ENCODE results near the gene SOX15.

The SOX15 gene

DNA sequence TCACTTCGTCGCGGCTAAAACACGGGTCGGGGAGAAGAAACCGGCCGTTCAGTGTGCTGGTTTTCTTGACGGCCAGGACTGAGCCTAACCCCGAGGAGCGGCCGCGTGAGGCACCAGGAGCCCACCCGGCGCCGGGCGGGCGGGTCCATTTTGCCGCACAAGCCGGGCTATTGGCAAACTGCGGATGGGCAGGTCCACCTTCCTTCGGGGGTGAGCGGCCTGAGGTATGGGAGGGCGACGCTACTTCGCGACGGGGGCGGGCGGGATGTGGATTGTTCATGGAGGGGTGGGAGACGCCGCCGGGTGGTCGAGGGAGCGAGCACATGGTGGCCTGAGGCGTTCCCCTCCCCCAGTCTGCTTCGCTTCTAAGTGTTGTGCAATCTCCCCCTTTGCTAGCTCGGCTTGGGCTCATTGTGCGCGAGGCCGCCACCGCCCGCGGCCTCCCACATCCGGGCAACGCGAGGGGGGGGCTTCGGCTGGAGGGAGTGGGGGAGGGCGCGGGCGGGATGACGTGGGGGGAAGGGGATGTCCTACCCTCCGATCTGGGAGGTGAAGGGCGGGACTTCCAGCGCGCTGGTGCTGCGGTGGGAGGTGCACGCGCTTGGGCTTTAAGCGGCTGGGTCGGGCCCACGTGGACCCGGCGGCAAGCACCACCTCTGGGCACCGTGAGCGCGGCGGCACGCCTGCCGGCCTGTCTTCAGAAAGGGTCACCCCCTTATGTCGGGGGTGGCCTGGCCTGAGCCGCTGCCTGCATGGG, 16.4 kb downstream of the SOX15 start:
- ATAC-seq (peak; percentile 64), DNase-seq (peak; percentile 88 to 92)
- no peaks in the 10 kb centered on the region for H3K9me3 Mint-ChIP-seq
- peak overlapping the region; percentile 98 to 99 for H3K4me3 Mint-ChIP-seq
- peaks cover 87% of the 10 kb centered on the region for H3K4me1 Mint-ChIP-seq
- peak overlapping the region; percentile 100 for H3K27ac Mint-ChIP-seq
- H3K27me3 Mint-ChIP-seq: no peaks in the 10 kb centered on the region

DNA sequence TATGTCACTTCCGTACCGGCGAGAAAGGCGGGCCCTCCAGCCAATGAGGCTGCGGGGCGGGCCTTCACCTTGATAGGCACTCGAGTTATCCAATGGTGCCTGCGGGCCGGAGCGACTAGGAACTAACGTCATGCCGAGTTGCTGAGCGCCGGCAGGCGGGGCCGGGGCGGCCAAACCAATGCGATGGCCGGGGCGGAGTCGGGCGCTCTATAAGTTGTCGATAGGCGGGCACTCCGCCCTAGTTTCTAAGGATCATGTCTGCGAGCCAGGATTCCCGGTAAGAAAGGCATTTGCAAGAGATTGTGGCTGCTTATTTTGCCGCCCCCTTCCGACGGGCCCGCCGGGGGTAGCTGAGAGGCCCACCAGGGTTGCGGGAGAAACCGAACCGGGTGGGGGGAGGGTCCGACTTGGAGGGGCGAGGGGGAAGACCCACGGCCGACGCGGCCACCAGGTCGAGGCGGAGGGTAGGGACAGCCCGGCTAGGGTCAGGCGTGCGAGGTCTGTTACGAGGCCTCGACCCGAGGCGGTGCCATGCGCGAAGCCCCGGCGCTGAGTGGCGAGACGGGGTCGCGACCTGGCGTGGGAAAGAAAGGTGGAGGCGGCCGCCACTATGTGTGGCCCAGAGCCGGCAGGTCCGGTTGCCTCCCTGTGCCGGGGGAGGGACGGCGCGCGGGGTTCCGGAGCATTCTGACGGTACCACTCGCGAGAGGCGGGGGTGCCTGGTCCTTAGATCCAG, 17.1 kb downstream of the SOX15 start:
- H3K4me3 Mint-ChIP-seq: peak overlapping the region; percentile 98 to 99
- peaks cover 83% of the 10 kb centered on the region for H3K4me1 Mint-ChIP-seq
- DNase-seq: peak; percentile 100
- no peaks in the 10 kb centered on the region for H3K27me3 Mint-ChIP-seq
- no peaks in the 10 kb centered on the region for H3K9me3 Mint-ChIP-seq
- peak overlapping the region; percentile 100 for H3K27ac Mint-ChIP-seq
- peak; percentile 88 for ATAC-seq

DNA sequence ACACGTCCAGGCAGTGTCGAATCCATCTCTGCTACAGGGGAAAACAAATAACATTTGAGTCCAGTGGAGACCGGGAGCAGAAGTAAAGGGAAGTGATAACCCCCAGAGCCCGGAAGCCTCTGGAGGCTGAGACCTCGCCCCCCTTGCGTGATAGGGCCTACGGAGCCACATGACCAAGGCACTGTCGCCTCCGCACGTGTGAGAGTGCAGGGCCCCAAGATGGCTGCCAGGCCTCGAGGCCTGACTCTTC, 17.6 kb downstream of the SOX15 start:
- ATAC-seq (no peak), DNase-seq (no peak)
- no peaks in the 10 kb centered on the region for H3K9me3 Mint-ChIP-seq
- peak overlapping the region; percentile 100 for H3K27ac Mint-ChIP-seq
- H3K4me1 Mint-ChIP-seq: peaks cover 78% of the 10 kb centered on the region
- H3K4me3 Mint-ChIP-seq: peak overlapping the region; percentile 98 to 99
- no peaks in the 10 kb centered on the region for H3K27me3 Mint-ChIP-seq

DNA sequence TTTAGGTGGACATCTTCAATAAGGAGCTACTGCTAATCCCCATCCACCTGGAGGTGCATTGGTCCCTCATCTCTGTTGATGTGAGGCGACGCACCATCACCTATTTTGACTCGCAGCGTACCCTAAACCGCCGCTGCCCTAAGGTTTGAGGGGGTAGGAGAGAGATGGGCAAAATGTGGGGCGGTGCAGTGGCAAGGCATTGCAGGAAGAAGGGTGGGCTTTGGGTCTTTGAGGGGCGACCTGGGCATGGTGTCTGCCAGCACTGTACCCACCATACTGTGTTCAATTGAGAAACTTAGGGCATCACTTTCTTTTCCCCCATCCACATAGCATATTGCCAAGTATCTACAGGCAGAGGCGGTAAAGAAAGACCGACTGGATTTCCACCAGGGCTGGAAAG, 19.5 kb downstream of the SOX15 start:
- Mint-ChIP-seq H3K27me3 (no peaks in the 10 kb centered on the region), H3K4me1 (peaks cover 64% of the 10 kb centered on the region), H3K4me3 (no peak overlapping the region), H3K9me3 (no peaks in the 10 kb centered on the region), H3K27ac (no peak overlapping the region)
- no peak for ATAC-seq
- no peak for DNase-seq

DNA sequence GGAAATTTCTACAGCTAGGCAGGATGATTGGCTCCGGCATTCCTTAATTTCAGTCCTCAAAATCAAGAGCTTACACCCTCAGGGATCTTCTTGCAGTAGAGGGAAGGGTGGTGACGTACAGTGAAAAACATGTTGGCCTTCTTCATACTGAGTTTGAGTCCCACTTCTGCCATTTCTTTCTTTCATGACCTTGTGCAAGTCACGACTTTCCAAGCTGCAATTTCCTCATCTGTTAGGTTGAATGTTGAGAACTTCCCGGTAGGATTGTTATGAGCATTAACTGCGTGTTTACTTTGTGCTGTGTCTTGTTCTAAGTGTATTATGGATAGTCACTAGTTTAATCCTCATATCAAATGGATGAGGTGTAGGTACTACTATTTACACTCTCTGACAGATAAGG, 20.3 kb downstream of the SOX15 start:
- peaks cover 64% of the 10 kb centered on the region for H3K4me1 Mint-ChIP-seq
- no peaks in the 10 kb centered on the region for H3K27me3 Mint-ChIP-seq
- DNase-seq (no peak), ATAC-seq (no peak)
- no peaks in the 10 kb centered on the region for H3K9me3 Mint-ChIP-seq
- no peak overlapping the region for H3K27ac Mint-ChIP-seq
- no peak overlapping the region for H3K4me3 Mint-ChIP-seq

DNA sequence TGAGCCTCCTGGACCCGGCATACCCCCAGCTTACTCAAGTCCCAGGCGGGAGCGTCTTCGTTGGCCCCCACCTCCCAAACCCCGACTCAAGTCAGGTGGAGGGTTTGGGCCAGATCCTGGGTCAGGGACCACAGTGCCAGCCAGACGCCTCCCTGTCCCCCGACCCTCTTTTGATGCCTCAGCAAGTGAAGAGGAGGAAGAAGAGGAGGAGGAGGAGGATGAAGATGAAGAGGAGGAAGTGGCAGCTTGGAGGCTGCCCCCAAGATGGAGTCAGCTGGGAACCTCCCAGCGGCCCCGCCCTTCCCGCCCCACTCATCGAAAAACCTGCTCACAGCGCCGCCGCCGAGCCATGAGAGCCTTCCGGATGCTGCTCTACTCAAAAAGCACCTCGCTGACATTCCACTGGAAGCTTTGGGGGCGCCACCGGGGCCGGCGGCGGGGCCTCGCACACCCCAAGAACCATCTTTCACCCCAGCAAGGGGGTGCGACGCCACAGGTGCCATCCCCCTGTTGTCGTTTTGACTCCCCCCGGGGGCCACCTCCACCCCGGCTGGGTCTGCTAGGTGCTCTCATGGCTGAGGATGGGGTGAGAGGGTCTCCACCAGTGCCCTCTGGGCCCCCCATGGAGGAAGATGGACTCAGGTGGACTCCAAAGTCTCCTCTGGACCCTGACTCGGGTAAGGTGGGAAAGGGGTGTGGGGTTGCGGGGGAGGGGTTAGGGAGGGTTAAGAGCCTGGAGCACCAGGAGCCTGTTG, 26.6 kb downstream of the SOX15 start:
- H3K4me1 Mint-ChIP-seq: peaks cover 66% of the 10 kb centered on the region
- ATAC-seq: no peak

DNA sequence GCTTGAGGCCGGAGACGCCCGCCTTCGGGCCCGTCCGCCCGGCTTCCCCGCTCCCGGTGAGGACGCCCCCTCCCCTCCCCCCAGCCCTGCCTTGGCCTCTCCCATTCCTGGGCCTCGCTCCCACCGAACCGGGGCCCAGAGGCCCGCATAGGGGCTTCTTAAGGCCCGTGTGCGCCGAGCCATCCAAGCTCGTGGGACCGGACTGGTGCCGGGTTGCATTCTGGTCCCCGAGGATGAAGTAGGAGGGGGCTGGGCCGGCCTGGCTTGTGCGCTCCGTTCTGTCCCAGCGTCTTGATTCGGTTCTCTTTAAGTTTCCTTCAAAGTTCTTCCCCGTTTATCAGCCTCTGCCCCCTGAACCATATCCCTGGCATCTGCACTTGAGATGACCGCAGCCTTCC, 27.7 kb downstream of the SOX15 start:
- H3K4me3 Mint-ChIP-seq: peak overlapping the region; percentile 98 to 99
- DNase-seq (no peak), ATAC-seq (peak; percentile 9)
- peak overlapping the region; percentile 93 to 98 for H3K27ac Mint-ChIP-seq
- H3K4me1 Mint-ChIP-seq: peaks cover 75% of the 10 kb centered on the region
- no peaks in the 10 kb centered on the region for H3K9me3 Mint-ChIP-seq
- H3K27me3 Mint-ChIP-seq: no peaks in the 10 kb centered on the region

More for the DNA sequence above, 26.6 kb downstream of the SOX15 start:
- Mint-ChIP-seq H3K4me3 (peak overlapping the region; percentile 98 to 99), H3K27ac (peak overlapping the region in 1 of 2 donors; percentile 93), H3K9me3 (no peaks in the 10 kb centered on the region), H3K27me3 (no peaks in the 10 kb centered on the region)
- no peak for DNase-seq

DNA sequence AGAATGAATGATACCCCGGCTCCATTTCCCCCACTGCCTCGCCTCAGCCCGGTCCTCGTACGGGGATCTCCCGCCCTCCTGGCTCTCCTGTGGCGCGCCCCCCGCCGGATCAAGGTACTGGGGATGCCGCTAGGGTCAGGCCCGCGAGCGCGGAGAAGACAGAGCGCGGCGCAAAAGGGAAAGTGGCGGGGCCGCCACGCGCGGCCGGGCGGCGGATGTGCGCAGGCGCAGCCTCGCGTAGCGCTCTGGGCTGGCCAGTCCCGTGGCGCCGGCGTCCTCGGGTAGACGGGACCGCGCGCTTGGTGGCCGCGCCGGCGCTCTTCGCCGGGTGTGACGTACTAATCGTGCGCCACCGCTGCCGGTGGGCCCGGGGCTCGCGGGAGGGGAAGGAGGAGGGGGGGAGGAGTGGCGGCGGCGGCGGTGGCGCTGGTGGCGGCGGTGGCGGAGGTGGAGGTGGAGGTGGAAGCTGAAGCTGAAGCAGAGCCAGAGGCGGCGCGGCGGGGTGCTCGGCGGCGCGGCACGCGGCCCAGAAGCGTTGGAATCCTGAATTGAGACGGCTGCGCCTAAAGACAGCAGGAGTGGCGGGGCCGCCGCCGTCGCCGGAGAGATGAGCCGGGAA, 28.2 kb downstream of the SOX15 start, which contains the start of gene SENP3:
Gene SENP3, plus strand, starts transcription at position 331 of the 619 bp plus-strand sequence. CDS start 1,158 bp downstream, outside the sequence.
- Mint-ChIP-seq H3K27ac (peak within 1 kb of the TSS; percentile 93 to 98), H3K9me3 (no peaks in the 10 kb centered on the region), H3K4me3 (peak within 1 kb of the TSS; percentile 98 to 99), H3K27me3 (no peaks in the 10 kb centered on the region), H3K4me1 (peaks cover 76% of the 10 kb centered on the region)
- ATAC-seq: peak; percentile 87
- DNase-seq: peak; percentile 87 to 90

DNA sequence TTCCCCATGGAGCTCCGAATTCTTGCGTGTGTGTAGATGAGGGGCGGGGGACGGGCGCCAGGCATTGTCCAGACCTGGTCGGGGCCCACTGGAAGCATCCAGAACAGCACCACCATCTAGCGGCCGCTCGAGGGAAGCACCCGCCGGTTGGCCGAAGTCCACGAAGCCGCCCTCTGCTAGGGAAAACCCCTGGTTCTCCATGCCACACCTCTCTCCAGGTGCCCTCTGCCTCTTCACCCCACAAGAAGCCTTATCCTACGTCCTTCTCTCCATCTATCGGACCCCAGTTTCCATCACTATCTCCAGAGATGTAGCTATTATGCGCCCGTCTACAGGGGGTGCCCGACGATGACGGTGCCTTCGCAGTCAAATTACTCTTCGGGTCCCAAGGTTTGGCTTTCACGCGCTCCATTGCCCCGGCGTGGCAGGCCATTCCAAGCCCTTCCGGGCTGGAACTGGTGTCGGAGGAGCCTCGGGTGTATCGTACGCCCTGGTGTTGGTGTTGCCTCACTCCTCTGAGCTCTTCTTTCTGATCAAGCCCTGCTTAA, 28.8 kb downstream of the SOX15 start:
- peak; percentile 82 to 89 for DNase-seq
- Mint-ChIP-seq H3K4me3 (peak overlapping the region; percentile 98 to 99), H3K27ac (peak overlapping the region; percentile 93 to 96), H3K9me3 (no peaks in the 10 kb centered on the region), H3K27me3 (no peaks in the 10 kb centered on the region), H3K4me1 (peaks cover 80% of the 10 kb centered on the region)
- peak; percentile 80 for ATAC-seq

DNA sequence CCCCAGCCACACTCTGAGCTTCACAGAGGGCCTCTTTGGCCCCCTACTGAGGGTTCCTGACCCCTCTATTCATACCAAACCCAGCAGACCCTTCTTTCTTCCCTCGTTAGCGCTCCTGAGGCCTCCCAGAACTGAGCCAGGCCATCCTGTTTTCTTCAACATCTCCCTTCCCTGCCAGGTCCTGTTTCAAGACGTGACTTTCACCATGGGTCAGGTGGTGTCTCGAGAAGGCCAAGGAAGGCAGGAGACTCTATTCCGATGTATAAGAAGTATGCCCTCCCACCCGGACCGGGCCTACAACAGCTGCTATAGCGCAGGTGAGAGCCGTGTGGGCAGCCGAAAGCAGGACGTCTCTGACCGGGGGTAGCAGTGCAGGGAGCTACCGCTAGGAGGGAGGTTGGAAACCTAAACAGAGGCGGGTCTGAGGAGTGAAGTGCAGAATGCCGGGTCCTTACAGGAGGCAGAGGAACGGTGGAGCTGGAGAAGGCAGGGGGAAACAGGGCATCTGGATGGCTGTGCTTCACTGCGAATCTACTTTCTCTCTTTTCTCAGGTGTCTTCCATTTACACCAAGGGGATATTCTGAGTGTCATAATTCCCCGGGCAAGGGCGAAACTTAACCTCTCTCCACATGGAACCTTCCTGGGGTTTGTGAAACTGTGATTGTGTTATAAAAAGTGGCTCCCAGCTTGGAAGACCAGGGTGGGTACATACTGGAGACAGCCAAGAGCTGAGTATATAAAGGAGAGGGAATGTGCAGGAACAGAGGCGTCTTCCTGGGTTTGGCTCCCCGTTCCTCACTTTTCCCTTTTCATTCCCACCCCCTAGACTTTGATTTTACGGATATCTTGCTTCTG, 29.5 kb downstream of the SOX15 start:
- ATAC-seq (peak; percentile 56), DNase-seq (peak; percentile 58 to 70)
- Mint-ChIP-seq H3K9me3 (no peaks in the 10 kb centered on the region), H3K27me3 (no peaks in the 10 kb centered on the region), H3K4me1 (peaks cover 80% of the 10 kb centered on the region), H3K4me3 (peak overlapping the region; percentile 98 to 99), H3K27ac (peak overlapping the region; percentile 93 to 96)

DNA sequence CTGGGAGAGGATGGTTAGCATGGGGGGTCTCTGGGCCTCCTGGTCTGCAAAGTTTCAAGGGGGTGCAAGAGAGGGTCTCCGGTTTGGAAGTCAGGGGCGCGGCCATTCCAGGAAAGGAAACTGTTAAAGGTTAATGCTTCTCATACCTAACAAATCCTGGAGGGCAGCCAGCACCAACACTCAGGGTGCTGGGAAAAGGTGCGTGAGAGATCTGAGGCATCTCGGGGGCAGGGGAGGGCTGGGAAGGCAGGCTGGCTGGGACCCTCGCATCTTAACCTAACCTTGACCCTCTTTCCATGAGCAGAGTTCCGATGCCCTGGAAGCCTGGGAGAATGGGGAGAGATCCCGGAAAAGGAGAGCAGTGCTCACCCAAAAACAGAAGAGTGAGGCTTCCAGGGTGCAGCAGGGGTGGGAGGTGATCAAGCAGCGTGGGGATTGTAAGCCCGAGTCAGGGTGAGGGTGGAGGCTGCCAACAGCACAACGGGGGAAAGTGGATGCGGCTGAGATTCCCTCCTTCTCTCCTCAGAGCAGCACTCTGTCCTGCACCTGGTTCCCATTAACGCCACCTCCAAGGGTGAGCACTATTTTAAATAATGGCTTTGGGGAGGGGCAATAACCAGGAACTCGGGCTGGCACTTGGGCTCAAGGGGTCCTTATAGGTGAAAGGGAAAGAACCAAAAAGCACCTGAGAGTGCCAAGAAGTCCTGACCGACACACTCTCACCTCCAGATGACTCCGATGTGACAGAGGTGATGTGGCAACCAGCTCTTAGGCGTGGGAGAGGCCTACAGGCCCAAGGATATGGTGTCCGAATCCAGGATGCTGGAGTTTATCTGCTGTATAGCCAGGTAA, 30.3 kb downstream of the SOX15 start:
- ATAC-seq: no peak
- H3K4me3 Mint-ChIP-seq: peak overlapping the region; percentile 98 to 99
- no peak for DNase-seq
- peak overlapping the region in 1 of 2 donors; percentile 47 for H3K27ac Mint-ChIP-seq
- H3K4me1 Mint-ChIP-seq: peaks cover 80% of the 10 kb centered on the region
- H3K9me3 Mint-ChIP-seq: no peaks in the 10 kb centered on the region
- H3K27me3 Mint-ChIP-seq: no peaks in the 10 kb centered on the region

DNA sequence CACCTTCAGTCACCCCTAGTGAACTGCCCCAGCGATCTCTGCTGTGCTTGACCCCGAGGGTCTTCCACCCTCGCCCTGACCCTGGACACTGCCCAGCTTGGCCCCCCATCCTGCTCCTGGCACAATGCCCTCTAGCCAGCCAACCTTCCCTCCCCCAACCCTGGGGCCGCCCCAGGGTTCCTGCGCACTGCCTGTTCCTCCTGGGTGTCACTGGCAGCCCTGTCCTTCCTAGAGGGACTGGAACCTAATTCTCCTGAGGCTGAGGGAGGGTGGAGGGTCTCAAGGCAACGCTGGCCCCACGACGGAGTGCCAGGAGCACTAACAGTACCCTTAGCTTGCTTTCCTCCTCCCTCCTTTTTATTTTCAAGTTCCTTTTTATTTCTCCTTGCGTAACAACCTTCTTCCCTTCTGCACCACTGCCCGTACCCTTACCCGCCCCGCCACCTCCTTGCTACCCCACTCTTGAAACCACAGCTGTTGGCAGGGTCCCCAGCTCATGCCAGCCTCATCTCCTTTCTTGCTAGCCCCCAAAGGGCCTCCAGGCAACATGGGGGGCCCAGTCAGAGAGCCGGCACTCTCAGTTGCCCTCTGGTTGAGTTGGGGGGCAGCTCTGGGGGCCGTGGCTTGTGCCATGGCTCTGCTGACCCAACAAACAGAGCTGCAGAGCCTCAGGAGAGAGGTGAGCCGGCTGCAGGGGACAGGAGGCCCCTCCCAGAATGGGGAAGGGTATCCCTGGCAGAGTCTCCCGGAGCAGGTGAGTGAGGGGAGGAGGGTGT, 31.2 kb downstream of the SOX15 start, which contains the start of gene TNFSF13:
Gene TNFSF13, plus strand, starts transcription at position 207 of the 776 bp plus-strand sequence. Its CDS starts 290 bp downstream, at position 497.
- peak within 1 kb of the TSS; percentile 95 for H3K27ac Mint-ChIP-seq
- no peaks in the 10 kb centered on the region for H3K9me3 Mint-ChIP-seq
- ATAC-seq (no peak), DNase-seq (no peak)
- peak within 1 kb of the TSS; percentile 98 to 99 for H3K4me3 Mint-ChIP-seq
- peaks cover 77% of the 10 kb centered on the region for H3K4me1 Mint-ChIP-seq
- no peaks in the 10 kb centered on the region for H3K27me3 Mint-ChIP-seq

All from stimulated activated naive CD8-positive, alpha-beta T cell treated with anti-CD3 and anti-CD28 coated beads, Interleukin-15, amount 100 ng/mL, for 72 hours (primary cell).